Spleen (tissue), 11 donors: ENCODE results near the gene MFSD12. TPM values are rescaled to one million over a fixed set of nuclear protein-coding genes. Genes with fewer than 3 reads are reported as not detected.
A peak's percentile ranks its signal among the peaks of the same experiment; 100 is the strongest.

Experiments
- DNase-seq: peaks from one replicate; pipeline ENCODE4 v3.0.0-alpha.2; 2020
- H3K27ac ChIP-seq, 8 donors: fragments of 200-600 bp; sonication (generic) in 7 of 8; 1 replicate in 4 of 8; 2 replicates in 4 of 8; pipeline versions ENCODE4 v1.5.0 to v1.8.0; 2016 to 2021; ENCODE audit warnings: inconsistent platforms in 4 of 8, mild to moderate bottlenecking in 4 of 8, moderate library complexity in 1 of 8
- H3K27me3 ChIP-seq, 7 donors: fragments of 200-600 bp; sonication (generic) in 6 of 7; replicated peaks in 1 of 7; 1 replicate in 4 of 7; 2 replicates in 3 of 7; pipeline versions ENCODE4 v1.5.0 to v1.8.0; 2016 to 2021; ENCODE audit warnings: inconsistent platforms in 3 of 7, mild to moderate bottlenecking in 1 of 7
- H3K36me3 ChIP-seq, 6 donors: fragments of 200-600 bp; sonication (generic) in 5 of 6; 1 replicate in 4 of 6; 2 replicates in 2 of 6; pipeline versions ENCODE4 v1.5.0 to v1.8.0; 2016 to 2021; ENCODE audit warnings: inconsistent platforms in 2 of 6
- H3K4me1 ChIP-seq, 6 donors: fragments of 200-600 bp; sonication (generic) in 5 of 6; 1 replicate in 3 of 6; 2 replicates in 3 of 6; pipeline versions ENCODE4 v1.5.0 to v1.8.0; 2016 to 2021; ENCODE audit warnings: inconsistent platforms in 3 of 6
- H3K4me3 ChIP-seq, 8 donors: fragments of 200-600 bp; sonication (generic) in 7 of 8; 1 replicate in 4 of 8; 2 replicates in 4 of 8; pipeline versions ENCODE4 v1.5.0 to v1.8.0; 2016 to 2021; ENCODE audit warnings: inconsistent platforms in 4 of 8, mild to moderate bottlenecking in 4 of 8, moderate library complexity in 2 of 8
- H3K9me3 ChIP-seq, 8 donors: fragments of 200-600 bp; sonication (generic) in 7 of 8; 1 replicate in 4 of 8; 2 replicates in 4 of 8; pipeline versions ENCODE4 v1.5.0 to v1.8.0; 2016 to 2021; ENCODE audit warnings: inconsistent platforms in 4 of 8
- CTCF ChIP-seq, 11 experiments: fragments of 200-600 bp in 7 of 11; fragments of 450-650 bp in 4 of 11; sonication (generic) in 4 of 11; IDR thresholded peaks in 8 of 11; conservative IDR thresholded peaks in 3 of 11; 1 replicate in 7 of 11; 2 replicates in 4 of 11; pipeline versions ENCODE4 v1.4.0 to v1.8.0; 2016 to 2021; ENCODE audit warnings: antibody characterized with exemption in 11 of 11, inconsistent platforms in 4 of 11, mild to moderate bottlenecking in 1 of 11
- POLR2A ChIP-seq, 3 donors: fragments of 450-650 bp; IDR thresholded peaks; one replicate each; pipeline ENCODE4 v1.5.1; 2017; ENCODE audit warnings: antibody characterized with exemption in 3 of 3, mild to moderate bottlenecking in 1 of 3
- POLR2AphosphoS5 ChIP-seq, 3 donors: sonication (generic); formaldehyde crosslinking; IDR thresholded peaks; one replicate each; pipeline ENCODE4 v1.5.1; 2017; ENCODE audit warnings: antibody characterized with exemption in 3 of 3
- WGBS, 5 donors: extraction: QIAGEN DNeasy Blood & Tissue Kit in 3 of 5; methylation state at CpG; one replicate each; pipeline versions ENCODE4 v1.1.5 to v1.1.7; 2013 to 2018; 5-methylcytosine and 5-hydroxymethylcytosine counted together
- intact Hi-C: fragments of 100-400 bp; cut with DNase I; formaldehyde crosslinking; loops from one replicate; pipeline ENCODE4 v1.15.0; 2023; ENCODE audit warnings: low total_unique reads
- polyA plus RNA-seq, 3 donors: library from polyadenylated mRNA; stranded (reverse); fragments of 200-250 nt; gene quantifications; one replicate each; pipeline ENCODE4 v1.2.1, GENCODE V29; 2013
- total RNA-seq, 7 donors: library from RNA; depleted of rRNA in 3 of 7; stranded (reverse); fragments of >200 nt in 3 of 7; fragmentation: NEBNext Ultra II Directional in 4 of 7; extraction: Animal tissue kit (Norgen Biotek cat#: 25700) in 4 of 7; gene quantifications; one replicate each; pipeline versions ENCODE4 v1.1.0 to v1.2.1, GENCODE V29; 2016 to 2021
- donor health status: healthy with polysubstance abuse.
- donor health status: DM: no; HTN: no; CAD: no; lungs with moderate emphysema.
- donor health status: DM: no; HTN: no; CAD: no.
- donor health status: Bipolar disorder and iron deficiency.
- donor health status: healthy.
- donor health status: DM: no; HTN: no; CAD: no.
- donor health status: DM: yes; HTN: yes; CAD: no.

The MFSD12 gene
- total and polyA plus RNA-seq, 10 donors: 31.0 to 131 (median 85.1) TPM

- Histone ChIP-seq H3K4me1 (peaks cover 7 to 72% (median 49%) of the 10 kb centered on the region in 6 donors), H3K36me3 (peaks cover 0 to 44% (median 5%) of the 10 kb centered on the region in 6 donors), H3K27me3 (no peaks in the 10 kb centered on the region), H3K9me3 (no peaks in the 10 kb centered on the region), H3K27ac (peak overlapping the region in 4 of 8 donors; percentile 91 to 96 (median 94)), H3K4me3 (peak overlapping the region; percentile 80 to 99 (median 90))
- DNase-seq: peak; percentile 79
- intact Hi-C loops: no loop called here
- WGBS, 5 donors: 46 to 59% (median 53%) methylated on average over 28 to 31 of the region's 31 CpGs
- TF ChIP-seq POLR2A (IDR thresholded peaks at IDR 0.05): no peak
- TF ChIP-seq CTCF (IDR thresholded peaks at IDR 0.05 in 8 of 11, conservative IDR thresholded peaks at IDR 0.05 in 3 of 11): no peak
- TF ChIP-seq POLR2AphosphoS5 (IDR thresholded peaks at IDR 0.05): no peak
Observed at GRCh38 chr19:3507371-3508120, 49.8 kb downstream of the MFSD12 start.

GRCh38 chr19:3506384-3507340 lies 50.7 kb downstream of the MFSD12 start:
- 0 to 1% (median 1%) methylated on average over 37 to 69 of the region's 69 CpGs for WGBS, 5 donors
- DNase-seq: no peak
- intact Hi-C loops: no loop called here
- H3K27ac ChIP-seq: peak overlapping the region; percentile 77 to 96 (median 90)
- H3K36me3 ChIP-seq: peaks cover 0 to 36% (median 5%) of the 10 kb centered on the region in 6 donors
- no peak for TF ChIP-seq CTCF (IDR thresholded peaks at IDR 0.05 in 8 of 11, conservative IDR thresholded peaks at IDR 0.05 in 3 of 11)
- TF ChIP-seq POLR2AphosphoS5 (IDR thresholded peaks at IDR 0.05): peak in 2 of 3 donors; percentile 2 to 3
- TF ChIP-seq POLR2A (IDR thresholded peaks at IDR 0.05): no peak
- peaks cover 7 to 63% (median 46%) of the 10 kb centered on the region in 6 donors for H3K4me1 ChIP-seq
- no peaks in the 10 kb centered on the region for H3K9me3 ChIP-seq
- H3K4me3 ChIP-seq: peak overlapping the region; percentile 80 to 99 (median 90)
- no peaks in the 10 kb centered on the region for H3K27me3 ChIP-seq

GRCh38 chr19:3505598-3506383 lies 51.6 kb downstream of the MFSD12 start, which contains the start of gene FZR1:
Gene FZR1, plus strand, starts transcription at chr19:3506311. Its CDS starts 16,679 bp downstream, at chr19:3522990.
- Histone ChIP-seq H3K9me3 (no peaks in the 10 kb centered on the region), H3K4me3 (peak within 1 kb of the TSS; percentile 80 to 99 (median 90)), H3K27ac (peak within 1 kb of the TSS; percentile 77 to 96 (median 90)), H3K4me1 (peaks cover 7 to 61% (median 45%) of the 10 kb centered on the region in 6 donors), H3K36me3 (peaks cover 0 to 27% (median 2%) of the 10 kb centered on the region in 6 donors), H3K27me3 (no peaks in the 10 kb centered on the region)
- TF ChIP-seq CTCF (IDR thresholded peaks at IDR 0.05 in 8 of 11, conservative IDR thresholded peaks at IDR 0.05 in 3 of 11): peak in 4 of 11 experiments; percentile 9 to 35 (median 24)
- TF ChIP-seq POLR2AphosphoS5 (IDR thresholded peaks at IDR 0.05): peak; percentile 82 to 90 (median 88)
- no peak for TF ChIP-seq POLR2A (IDR thresholded peaks at IDR 0.05)
- 1 to 7% (median 1%) methylated on average over 26 to 79 of the region's 79 CpGs for WGBS, 5 donors
- peak; percentile 100 for DNase-seq
- intact Hi-C loops: no loop called here
